ENCODE results near the gene USP28. TPM values are rescaled to one million over a fixed set of nuclear protein-coding genes. Genes with fewer than 3 reads are reported as not detected.

USP28 gene
- total and polyA plus RNA-seq, 11 donors, result 28.8 to 172 (median 122) TPM

GRCh38 chr11:113904379-113905101 is 29.2 kb upstream of the USP28 start, which contains the start of gene HTR3B:
HTR3B (plus strand) TSS chr11:113904796; CDS start chr11:113904934, 138 bp downstream.
- no peak within 1 kb of the TSS for H3K4me3 ChIP-seq
- no peak for ATAC-seq
- H3K4me1 ChIP-seq, result no peaks in the 10 kb centered on the region
- WGBS, 4 donors, result 66 to 69% (median 66%) methylated on average over 6 of the region's 6 CpGs
- H3K27ac ChIP-seq, result no peak within 1 kb of the TSS
- H3K36me3 ChIP-seq, result no peaks in the 10 kb centered on the region
- intact Hi-C loops (cut with DNase I), result loop anchor here in 3 of 10 donors (10.0 kb wide), 2 partner anchors 90 to 120 kb away; no protein-coding TSS in a partner anchor
- no peaks in the 10 kb centered on the region for H3K9me3 ChIP-seq
- H3K27me3 ChIP-seq, result peaks cover 0 to 10% (median 0%) of the 10 kb centered on the region in 9 donors
- TF ChIP-seq POLR2A (IDR thresholded peaks at IDR 0.05) (no peak), CTCF (IDR thresholded peaks at IDR 0.05) (no peak)
- no peak for DNase-seq

- no peaks in the 10 kb centered on the region for H3K36me3 ChIP-seq
- no peak overlapping the region for H3K27ac ChIP-seq
- H3K9me3 ChIP-seq, result no peaks in the 10 kb centered on the region
- ATAC-seq, result no peak
- no peak overlapping the region for H3K4me3 ChIP-seq
- intact Hi-C loops (cut with DNase I), result loop anchor here in 3 of 10 donors (10.0 kb wide), 2 partner anchors 94 to 124 kb away; no protein-coding TSS in a partner anchor
- H3K27me3 ChIP-seq, result peaks cover 0 to 10% (median 0%) of the 10 kb centered on the region in 9 donors
- no peak for DNase-seq
- H3K4me1 ChIP-seq, result peaks cover 0 to 2% (median 0%) of the 10 kb centered on the region in 12 donors
- 87 to 92% (median 92%) methylated on average over 2 of the region's 2 CpGs for WGBS, 4 donors
- TF ChIP-seq CTCF (IDR thresholded peaks at IDR 0.05) (no peak), POLR2A (IDR thresholded peaks at IDR 0.05) (no peak)
Observed at GRCh38 chr11:113901141-113901540, 25.8 kb upstream of the USP28 start.

GRCh38 chr11:113896156-113896879 is 20.9 kb upstream of the USP28 start:
- WGBS, 4 donors, result 26 to 32% (median 31%) methylated on average over 10 of the region's 10 CpGs
- ATAC-seq, result peak; percentile 63 to 74 (median 70)

More at GRCh38 chr11:113896156-113896879, 20.9 kb upstream of the USP28 start:
- no peak overlapping the region for H3K27ac ChIP-seq
- no peaks in the 10 kb centered on the region for H3K27me3 ChIP-seq
- peaks cover 0 to 15% (median 0%) of the 10 kb centered on the region in 12 donors for H3K4me1 ChIP-seq
- TF ChIP-seq CTCF (IDR thresholded peaks at IDR 0.05), result peak; percentile 55 to 81 (median 71)
- no peak for TF ChIP-seq POLR2A (IDR thresholded peaks at IDR 0.05)
- peak in 2 of 5 donors; percentile 23 to 39 for DNase-seq
- H3K9me3 ChIP-seq, result no peaks in the 10 kb centered on the region
- intact Hi-C loops (cut with DNase I), result loop anchor here (1.0 to 10.0 kb wide), 8 partner anchors 98 to 366 kb away; no protein-coding TSS in a partner anchor
- no peaks in the 10 kb centered on the region for H3K36me3 ChIP-seq
- H3K4me3 ChIP-seq, result no peak overlapping the region
